NB4 (cell line): ENCODE data around the gene CXXC5.

Experiments used
- CTCF ChIP-seq: IDR thresholded peaks from one replicate; pipeline ENCODE4 v1.5.1; 2012; ENCODE audit warnings: low read depth, low read length
- MAX ChIP-seq: IDR thresholded peaks from 2 replicates; pipeline ENCODE4 v1.6.1; 2011; ENCODE audit warnings: low read depth, low read length
- MYC ChIP-seq: IDR thresholded peaks from 2 replicates; pipeline ENCODE4 v1.6.1; 2011; ENCODE audit warnings: low read depth, low read length
- POLR2A ChIP-seq: IDR thresholded peaks from 2 replicates; pipeline ENCODE4 v1.6.1; 2011; ENCODE audit warnings: mild to moderate bottlenecking; ENCODE audit not compliant: insufficient read length; ENCODE audit errors: extremely low read depth

- TF ChIP-seq CTCF: no peak
- TF ChIP-seq MAX: no peak
- TF ChIP-seq MYC: no peak
- TF ChIP-seq POLR2A: no peak
Observed at GRCh38 chr5:139642891-139643871, 5.0 kb upstream of the CXXC5 start.
